Effector memory CD4-positive, alpha-beta T cell (primary cell): ENCODE data around the gene NCCRP1.

Source experiments
- DNase-seq, 3 donors: peaks; one replicate each; pipeline ENCODE4 v3.0.0-alpha.2; 2020
- H3K27ac ChIP-seq: 2 replicates; pipeline ENCODE4 v1.7.0; 2013; ENCODE audit warnings: mild to moderate bottlenecking, low read length, moderate library complexity; ENCODE audit not compliant: insufficient read depth, poor library complexity, severe bottlenecking
- H3K27me3 ChIP-seq: replicated peaks from 2 replicates; pipeline ENCODE4 v1.7.0; 2013; ENCODE audit warnings: mild to moderate bottlenecking, low read length; ENCODE audit not compliant: insufficient read depth, control insufficient read depth, poor library complexity, severe bottlenecking
- H3K36me3 ChIP-seq: 2 replicates; pipeline ENCODE4 v1.7.0; 2013; ENCODE audit warnings: mild to moderate bottlenecking, low read length, moderate library complexity; ENCODE audit not compliant: control insufficient read depth, insufficient read depth
- H3K4me1 ChIP-seq: 2 replicates; pipeline ENCODE4 v1.7.0; 2013; ENCODE audit warnings: low read length, mild to moderate bottlenecking; ENCODE audit not compliant: control insufficient read depth, insufficient read depth, poor library complexity, severe bottlenecking
- H3K4me3 ChIP-seq: 2 replicates; pipeline ENCODE4 v1.7.0; 2013; ENCODE audit warnings: low read length, low read depth, mild to moderate bottlenecking; ENCODE audit not compliant: insufficient read depth, poor library complexity, severe bottlenecking
- H3K9me3 ChIP-seq: 2 replicates; pipeline ENCODE4 v1.7.0; 2013; ENCODE audit warnings: mild to moderate bottlenecking, low read length, moderate library complexity; ENCODE audit not compliant: control insufficient read depth

Gene NCCRP1

GRCh38 chr19:39180749-39181148, 16.0 kb upstream of the NCCRP1 start:
- no peaks in the 10 kb centered on the region for H3K9me3 ChIP-seq
- peaks cover 22% of the 10 kb centered on the region for H3K36me3 ChIP-seq
- no peak overlapping the region for H3K27ac ChIP-seq
- no peaks in the 10 kb centered on the region for H3K27me3 ChIP-seq
- H3K4me1 ChIP-seq = no peaks in the 10 kb centered on the region
- no peak overlapping the region for H3K4me3 ChIP-seq
- no peak for DNase-seq

- H3K9me3 ChIP-seq = no peaks in the 10 kb centered on the region
- H3K4me3 ChIP-seq = no peak overlapping the region
- H3K27me3 ChIP-seq = no peaks in the 10 kb centered on the region
- H3K36me3 ChIP-seq = peaks cover 17% of the 10 kb centered on the region
- H3K4me1 ChIP-seq = no peaks in the 10 kb centered on the region
- no peak overlapping the region for H3K27ac ChIP-seq
- DNase-seq = no peak
Measured at GRCh38 chr19:39181500-39182173, 15.1 kb upstream of the NCCRP1 start.

GRCh38 chr19:39182174-39182505, 14.6 kb upstream of the NCCRP1 start:
- H3K9me3 ChIP-seq = no peaks in the 10 kb centered on the region
- no peaks in the 10 kb centered on the region for H3K27me3 ChIP-seq
- no peak overlapping the region for H3K4me3 ChIP-seq
- peaks cover under 1% of the 10 kb centered on the region for H3K4me1 ChIP-seq
- no peak for DNase-seq
- H3K27ac ChIP-seq = no peak overlapping the region
- H3K36me3 ChIP-seq = peaks cover 15% of the 10 kb centered on the region

- H3K27me3 ChIP-seq = peaks cover 7% of the 10 kb centered on the region
- H3K27ac ChIP-seq = no peak overlapping the region
- H3K4me1 ChIP-seq = peaks cover 3% of the 10 kb centered on the region
- H3K36me3 ChIP-seq = peaks cover 6% of the 10 kb centered on the region
- H3K9me3 ChIP-seq = no peaks in the 10 kb centered on the region
- no peak overlapping the region for H3K4me3 ChIP-seq
- no peak for DNase-seq
Measured at GRCh38 chr19:39183104-39183503, 13.7 kb upstream of the NCCRP1 start.

- no peaks in the 10 kb centered on the region for H3K36me3 ChIP-seq
- peaks cover 7% of the 10 kb centered on the region for H3K27me3 ChIP-seq
- H3K4me3 ChIP-seq = no peak overlapping the region
- no peak for DNase-seq
- H3K9me3 ChIP-seq = no peaks in the 10 kb centered on the region
- no peak overlapping the region for H3K27ac ChIP-seq
- H3K4me1 ChIP-seq = peaks cover 3% of the 10 kb centered on the region
Measured at GRCh38 chr19:39186391-39186790, 10.4 kb upstream of the NCCRP1 start.

GRCh38 chr19:39187552-39187943, 9.2 kb upstream of the NCCRP1 start:
- peaks cover 7% of the 10 kb centered on the region for H3K27me3 ChIP-seq
- H3K4me3 ChIP-seq = no peak overlapping the region
- no peak overlapping the region for H3K27ac ChIP-seq
- H3K4me1 ChIP-seq = peaks cover 3% of the 10 kb centered on the region
- H3K36me3 ChIP-seq = no peaks in the 10 kb centered on the region
- no peaks in the 10 kb centered on the region for H3K9me3 ChIP-seq
- DNase-seq = no peak

GRCh38 chr19:39188960-39189359, 7.8 kb upstream of the NCCRP1 start:
- Histone ChIP-seq H3K9me3 (no peaks in the 10 kb centered on the region), H3K27ac (no peak overlapping the region), H3K4me1 (peaks cover 3% of the 10 kb centered on the region), H3K27me3 (peaks cover 7% of the 10 kb centered on the region), H3K4me3 (no peak overlapping the region), H3K36me3 (no peaks in the 10 kb centered on the region)
- DNase-seq = no peak

- H3K36me3 ChIP-seq = no peaks in the 10 kb centered on the region
- H3K27ac ChIP-seq = no peak overlapping the region
- no peak overlapping the region for H3K4me3 ChIP-seq
- DNase-seq = no peak
- H3K4me1 ChIP-seq = peaks cover 11% of the 10 kb centered on the region
- peaks cover 7% of the 10 kb centered on the region for H3K27me3 ChIP-seq
- no peaks in the 10 kb centered on the region for H3K9me3 ChIP-seq
Measured at GRCh38 chr19:39190768-39191167, 6.0 kb upstream of the NCCRP1 start.

- Histone ChIP-seq H3K27me3 (peaks cover 8% of the 10 kb centered on the region), H3K4me1 (peaks cover 23% of the 10 kb centered on the region), H3K27ac (no peak overlapping the region), H3K36me3 (no peaks in the 10 kb centered on the region), H3K9me3 (no peaks in the 10 kb centered on the region), H3K4me3 (no peak overlapping the region)
- no peak for DNase-seq
Measured at GRCh38 chr19:39192846-39193245, 3.9 kb upstream of the NCCRP1 start.

- no peak overlapping the region for H3K27ac ChIP-seq
- H3K9me3 ChIP-seq = no peaks in the 10 kb centered on the region
- H3K36me3 ChIP-seq = no peaks in the 10 kb centered on the region
- no peak overlapping the region for H3K4me3 ChIP-seq
- DNase-seq = no peak
- H3K4me1 ChIP-seq = peaks cover 23% of the 10 kb centered on the region
- peaks cover 7% of the 10 kb centered on the region for H3K27me3 ChIP-seq
Measured at GRCh38 chr19:39193803-39194202, 3.0 kb upstream of the NCCRP1 start.
